SK-N-SH (cell line): ENCODE measurements around the gene ENKD1.

ENCODE experiments used
- CTCF ChIP-seq: fragments of 200-600 bp; sonication (generic); IDR thresholded peaks from 2 replicates; pipeline ENCODE4 v1.6.1; 2017; ENCODE audit warnings: antibody characterized with exemption, mild to moderate bottlenecking, moderate library complexity
- EP300 ChIP-seq, 2 experiments: IDR thresholded peaks; 2 replicates each; pipeline versions ENCODE4 v1.4.0 to v1.6.1; 2012; ENCODE audit warnings: borderline replicate concordance in 1 of 2, low read depth in 1 of 2, low read length in 1 of 2
- GABPA ChIP-seq: IDR thresholded peaks from 2 replicates; pipeline ENCODE4 v1.4.0; 2012; ENCODE audit warnings: low read depth, mild to moderate bottlenecking
- GATA2 ChIP-seq: sonication (generic); formaldehyde crosslinking; IDR thresholded peaks from 2 replicates; pipeline ENCODE4 v1.5.0; 2020; ENCODE audit warnings: mild to moderate bottlenecking, missing genetic modification reagents
- MXI1 ChIP-seq: IDR thresholded peaks from 2 replicates; pipeline ENCODE4 v1.6.1; 2012; ENCODE audit warnings: mild to moderate bottlenecking, low read depth, low read length, improper control_type of control experiment
- POLR2AphosphoS5 ChIP-seq: IDR thresholded peaks from 2 replicates; pipeline ENCODE4 v1.6.1; 2012; ENCODE audit warnings: low read depth, low read length
- SMC3 ChIP-seq: IDR thresholded peaks from 2 replicates; pipeline ENCODE4 v1.6.1; 2012; ENCODE audit warnings: low read depth, low read length, improper control_type of control experiment
- TAF1 ChIP-seq: IDR thresholded peaks from 2 replicates; pipeline ENCODE4 v1.6.1; 2012; ENCODE audit warnings: low read depth, mild to moderate bottlenecking, low read length, moderate library complexity, borderline replicate concordance

- TF ChIP-seq TAF1 (no peak), MXI1 (no peak), CTCF (no peak), POLR2AphosphoS5 (no peak), SMC3 (no peak), EP300 (IDR thresholded peaks at IDR 0.05; ENCODE audit: borderline replicate concordance in 1 of 2, low read depth in 1 of 2, low read length in 1 of 2) (no peak), GABPA (no peak), GATA2 (CRISPR knock-in tag) (no peak)
Observed at GRCh38 chr16:67685388-67686112, 19.0 kb upstream of the ENKD1 start.
